ENCODE results near the gene TFAP2B. TPM values are rescaled to one million over a fixed set of nuclear protein-coding genes. Genes with fewer than 3 reads are reported as not detected.

TFAP2B gene
- polyA plus RNA-seq, 1 experiment = not detected

DNA sequence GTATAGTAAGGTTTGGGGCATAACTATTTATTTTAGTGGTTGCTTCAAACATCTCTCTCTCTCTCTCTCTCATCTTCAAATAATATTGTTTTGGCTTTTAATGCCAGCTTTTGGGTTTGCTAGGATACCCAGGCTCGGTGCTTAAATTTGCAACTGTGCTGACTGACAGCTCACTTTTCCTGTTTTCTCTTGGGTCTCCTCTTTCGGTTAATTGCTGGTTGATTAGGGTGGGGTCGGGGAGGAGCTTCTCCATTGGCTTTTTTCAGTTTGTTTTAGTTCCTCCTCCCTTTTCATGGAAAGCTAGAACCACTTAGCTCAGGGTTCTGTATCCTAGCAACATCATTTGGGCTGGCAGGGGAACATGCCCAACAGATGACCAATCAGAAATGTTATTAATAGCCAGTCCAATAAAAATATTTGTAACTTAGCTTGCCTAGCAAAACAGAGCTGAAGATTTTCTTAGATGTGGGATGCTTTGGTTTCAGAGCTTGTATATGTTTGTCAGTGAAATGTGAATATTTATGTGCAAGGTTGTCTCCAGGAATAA, 11.3 kb downstream of the TFAP2B start:
- Histone ChIP-seq H3K27me3 (ENCODE audit: control insufficient read depth, insufficient read depth, low read length) (peaks cover 11% of the 10 kb centered on the region), H3K4me3 (ENCODE audit: low read depth, low read length) (no peak overlapping the region), H3K36me3 (ENCODE audit: control insufficient read depth, insufficient read depth, low read length) (no peaks in the 10 kb centered on the region)
- POLR2A ChIA-PET = no interaction called here
- CTCF ChIA-PET = interaction anchor here (0.7 to 1.4 kb wide), 4 partner anchors 13 to 1219 kb away, joined by 3 to 5 read pairs (median 3); no protein-coding TSS in a partner anchor
- DNase-seq (ENCODE audit: low read depth) = no peak
- TF ChIP-seq, protein P1, sequence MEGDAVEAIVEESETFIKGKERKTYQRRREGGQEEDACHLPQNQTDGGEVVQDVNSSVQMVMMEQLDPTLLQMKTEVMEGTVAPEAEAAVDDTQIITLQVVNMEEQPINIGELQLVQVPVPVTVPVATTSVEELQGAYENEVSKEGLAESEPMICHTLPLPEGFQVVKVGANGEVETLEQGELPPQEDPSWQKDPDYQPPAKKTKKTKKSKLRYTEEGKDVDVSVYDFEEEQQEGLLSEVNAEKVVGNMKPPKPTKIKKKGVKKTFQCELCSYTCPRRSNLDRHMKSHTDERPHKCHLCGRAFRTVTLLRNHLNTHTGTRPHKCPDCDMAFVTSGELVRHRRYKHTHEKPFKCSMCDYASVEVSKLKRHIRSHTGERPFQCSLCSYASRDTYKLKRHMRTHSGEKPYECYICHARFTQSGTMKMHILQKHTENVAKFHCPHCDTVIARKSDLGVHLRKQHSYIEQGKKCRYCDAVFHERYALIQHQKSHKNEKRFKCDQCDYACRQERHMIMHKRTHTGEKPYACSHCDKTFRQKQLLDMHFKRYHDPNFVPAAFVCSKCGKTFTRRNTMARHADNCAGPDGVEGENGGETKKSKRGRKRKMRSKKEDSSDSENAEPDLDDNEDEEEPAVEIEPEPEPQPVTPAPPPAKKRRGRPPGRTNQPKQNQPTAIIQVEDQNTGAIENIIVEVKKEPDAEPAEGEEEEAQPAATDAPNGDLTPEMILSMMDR (IDR thresholded peaks at IDR 0.05; ENCODE audit: insufficient read depth, low read depth, low read length) = no peak

DNA sequence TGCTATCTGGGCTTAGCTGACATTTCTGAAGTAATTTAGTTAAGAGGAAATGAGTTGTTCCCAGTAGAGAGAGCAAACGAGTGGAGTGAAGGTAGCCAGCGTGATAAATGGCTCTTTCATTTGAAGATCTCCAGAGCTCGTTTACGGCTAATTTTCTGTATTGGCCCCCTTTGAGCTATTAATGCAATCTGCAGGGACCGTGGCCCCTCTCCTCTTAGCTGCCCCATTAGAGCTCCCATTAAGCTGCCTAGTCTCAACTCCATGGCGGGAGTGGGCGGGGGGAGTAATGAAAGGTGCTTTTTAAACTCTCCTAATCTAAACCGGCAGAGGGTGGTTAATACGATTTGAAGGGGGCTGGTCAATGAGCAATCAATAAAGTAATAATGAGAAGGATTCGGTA, 12.5 kb downstream of the TFAP2B start:
- ChIA-PET CTCF (interaction anchor here (1.4 kb wide), 1 partner anchor 1218 kb away, joined by 3 read pairs; no protein-coding TSS in a partner anchor), POLR2A (no interaction called here)
- Histone ChIP-seq H3K4me3 (ENCODE audit: low read depth, low read length) (no peak overlapping the region), H3K36me3 (ENCODE audit: control insufficient read depth, insufficient read depth, low read length) (no peaks in the 10 kb centered on the region), H3K27me3 (ENCODE audit: control insufficient read depth, insufficient read depth, low read length) (peaks cover 8% of the 10 kb centered on the region)
- no peak for DNase-seq (ENCODE audit: low read depth)
- TF ChIP-seq, protein P1 (IDR thresholded peaks at IDR 0.05; ENCODE audit: insufficient read depth, low read depth, low read length) = no peak

DNA sequence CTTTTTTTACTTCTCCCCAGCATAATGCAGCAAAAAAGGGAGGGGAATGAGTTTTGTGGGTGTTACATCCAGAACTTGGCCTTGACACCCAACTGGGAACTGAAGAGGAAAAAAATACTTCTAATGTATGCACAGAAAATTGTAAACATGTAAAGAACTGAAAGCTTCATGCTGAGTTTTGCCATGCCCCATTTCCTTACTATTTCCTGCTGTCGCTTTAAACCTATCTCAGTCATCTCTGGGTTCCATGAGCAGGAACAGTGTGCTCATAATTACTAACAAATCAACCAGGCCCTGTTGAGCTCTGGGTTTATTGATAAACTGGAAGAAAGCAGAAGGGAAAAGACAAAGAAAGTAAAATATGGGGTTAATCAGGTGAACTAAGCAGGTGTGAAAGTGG, 14.2 kb downstream of the TFAP2B start:
- Histone ChIP-seq H3K36me3 (ENCODE audit: control insufficient read depth, insufficient read depth, low read length) (no peaks in the 10 kb centered on the region), H3K4me3 (ENCODE audit: low read depth, low read length) (no peak overlapping the region), H3K27me3 (ENCODE audit: control insufficient read depth, insufficient read depth, low read length) (peaks cover 5% of the 10 kb centered on the region)
- TF ChIP-seq, protein P1 (IDR thresholded peaks at IDR 0.05; ENCODE audit: insufficient read depth, low read depth, low read length) = no peak
- POLR2A ChIA-PET = no interaction called here
- CTCF ChIA-PET = no interaction called here
- no peak for DNase-seq (ENCODE audit: low read depth)

DNA sequence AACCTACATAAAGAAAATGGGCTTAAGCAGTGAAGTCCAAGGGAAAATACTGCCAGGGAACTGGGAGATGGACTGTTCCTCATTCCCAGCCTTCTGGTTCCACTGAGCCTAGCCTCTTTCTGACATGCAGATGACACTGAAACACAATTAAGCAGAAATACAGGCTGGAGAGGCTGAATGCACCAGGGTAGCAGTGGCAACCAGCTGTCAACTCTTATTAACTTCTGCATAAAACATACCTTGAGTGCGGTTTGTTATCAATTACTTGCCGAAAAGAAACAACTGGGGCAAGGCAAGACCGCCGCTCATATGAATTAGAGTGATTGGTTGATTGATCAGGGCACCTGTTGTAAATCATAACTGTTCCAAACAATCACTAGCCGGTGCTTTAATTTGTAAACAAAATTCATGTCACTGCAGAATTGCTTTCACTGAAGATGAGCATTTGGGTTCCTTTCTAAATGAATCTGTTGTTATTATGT, 16.3 kb downstream of the TFAP2B start:
- no peak overlapping the region for H3K4me3 ChIP-seq (ENCODE audit: low read depth, low read length)
- POLR2A ChIA-PET = no interaction called here
- H3K27me3 ChIP-seq (ENCODE audit: control insufficient read depth, insufficient read depth, low read length) = peaks cover 5% of the 10 kb centered on the region
- TF ChIP-seq, protein P1 (IDR thresholded peaks at IDR 0.05; ENCODE audit: insufficient read depth, low read depth, low read length) = no peak
- no peak for DNase-seq (ENCODE audit: low read depth)
- no peaks in the 10 kb centered on the region for H3K36me3 ChIP-seq (ENCODE audit: control insufficient read depth, insufficient read depth, low read length)
- CTCF ChIA-PET = no interaction called here

DNA sequence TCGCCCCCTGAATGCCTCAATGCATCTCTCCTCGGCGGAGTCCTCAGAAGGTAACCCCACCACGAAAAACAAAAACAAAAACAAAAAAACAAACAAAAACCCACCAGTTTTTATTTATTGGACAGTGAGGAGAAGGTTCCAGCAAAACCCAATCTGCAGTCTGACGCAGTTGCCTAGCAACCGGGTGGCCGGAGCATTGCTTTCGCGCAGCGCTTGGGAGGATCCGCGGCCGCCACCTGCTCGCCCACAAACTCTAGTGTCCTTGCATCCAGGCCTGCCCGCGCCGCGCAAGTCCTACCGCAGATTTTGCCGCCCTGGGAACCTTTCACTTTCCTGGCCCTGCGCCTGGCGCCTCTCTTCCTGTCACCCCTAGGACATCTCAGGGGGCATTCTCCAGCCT, 17.6 kb downstream of the TFAP2B start:
- H3K4me3 ChIP-seq (ENCODE audit: low read depth, low read length) = no peak overlapping the region
- CTCF ChIA-PET = no interaction called here
- POLR2A ChIA-PET = no interaction called here
- DNase-seq (ENCODE audit: low read depth) = no peak
- H3K27me3 ChIP-seq (ENCODE audit: control insufficient read depth, insufficient read depth, low read length) = peaks cover 7% of the 10 kb centered on the region
- no peaks in the 10 kb centered on the region for H3K36me3 ChIP-seq (ENCODE audit: control insufficient read depth, insufficient read depth, low read length)
- TF ChIP-seq, protein P1 (IDR thresholded peaks at IDR 0.05; ENCODE audit: insufficient read depth, low read depth, low read length) = no peak

Measured in BJ (cell line).